ENCODE results near the gene WDR38. TPM values are rescaled to one million over a fixed set of nuclear protein-coding genes. Genes with fewer than 3 reads are reported as not detected.

Gene WDR38
- total and polyA plus RNA-seq, 2 of the 13 experiments (the other 11 are each of a cell fraction or from before 2014, with no cell fraction given): not detected

GRCh38 chr9:124834591-124834990 is 18.7 kb upstream of the WDR38 start (continued):
- no peak for TF ChIP-seq THAP11 (CRISPR knock-in tag; IDR thresholded peaks at IDR 0.05)
- no peak for TF ChIP-seq ZNF589 (CRISPR knock-in tag; conservative IDR thresholded peaks at IDR 0.05)
- TF ChIP-seq ZNF205 (CRISPR knock-in tag; IDR thresholded peaks at IDR 0.05): no peak
- TF ChIP-seq NR0B2 (CRISPR knock-in tag; IDR thresholded peaks at IDR 0.05): no peak
- TF ChIP-seq SAP130 (CRISPR knock-in tag; IDR thresholded peaks at IDR 0.05; ENCODE audit: low read depth): 0 out of 2 replicates have a peak, but pooled peaks have one; percentile 9
- TF ChIP-seq NFE2L1 (CRISPR knock-in tag; IDR thresholded peaks at IDR 0.05; ENCODE audit: borderline replicate concordance): no peak
- TF ChIP-seq, protein P1, sequence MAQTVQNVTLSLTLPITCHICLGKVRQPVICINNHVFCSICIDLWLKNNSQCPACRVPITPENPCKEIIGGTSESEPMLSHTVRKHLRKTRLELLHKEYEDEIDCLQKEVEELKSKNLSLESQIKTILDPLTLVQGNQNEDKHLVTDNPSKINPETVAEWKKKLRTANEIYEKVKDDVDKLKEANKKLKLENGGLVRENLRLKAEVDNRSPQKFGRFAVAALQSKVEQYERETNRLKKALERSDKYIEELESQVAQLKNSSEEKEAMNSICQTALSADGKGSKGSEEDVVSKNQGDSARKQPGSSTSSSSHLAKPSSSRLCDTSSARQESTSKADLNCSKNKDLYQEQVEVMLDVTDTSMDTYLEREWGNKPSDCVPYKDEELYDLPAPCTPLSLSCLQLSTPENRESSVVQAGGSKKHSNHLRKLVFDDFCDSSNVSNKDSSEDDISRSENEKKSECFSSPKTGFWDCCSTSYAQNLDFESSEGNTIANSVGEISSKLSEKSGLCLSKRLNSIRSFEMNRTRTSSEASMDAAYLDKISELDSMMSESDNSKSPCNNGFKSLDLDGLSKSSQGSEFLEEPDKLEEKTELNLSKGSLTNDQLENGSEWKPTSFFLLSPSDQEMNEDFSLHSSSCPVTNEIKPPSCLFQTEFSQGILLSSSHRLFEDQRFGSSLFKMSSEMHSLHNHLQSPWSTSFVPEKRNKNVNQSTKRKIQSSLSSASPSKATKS (CRISPR knock-in tag; IDR thresholded peaks at IDR 0.05): no peak
- TF ChIP-seq SOX5 (CRISPR knock-in tag; IDR thresholded peaks at IDR 0.05; ENCODE audit: borderline replicate concordance): no peak
- no peak for TF ChIP-seq REXO4 (CRISPR knock-in tag; IDR thresholded peaks at IDR 0.05; ENCODE audit: borderline replicate concordance)
- TF ChIP-seq, protein P2, sequence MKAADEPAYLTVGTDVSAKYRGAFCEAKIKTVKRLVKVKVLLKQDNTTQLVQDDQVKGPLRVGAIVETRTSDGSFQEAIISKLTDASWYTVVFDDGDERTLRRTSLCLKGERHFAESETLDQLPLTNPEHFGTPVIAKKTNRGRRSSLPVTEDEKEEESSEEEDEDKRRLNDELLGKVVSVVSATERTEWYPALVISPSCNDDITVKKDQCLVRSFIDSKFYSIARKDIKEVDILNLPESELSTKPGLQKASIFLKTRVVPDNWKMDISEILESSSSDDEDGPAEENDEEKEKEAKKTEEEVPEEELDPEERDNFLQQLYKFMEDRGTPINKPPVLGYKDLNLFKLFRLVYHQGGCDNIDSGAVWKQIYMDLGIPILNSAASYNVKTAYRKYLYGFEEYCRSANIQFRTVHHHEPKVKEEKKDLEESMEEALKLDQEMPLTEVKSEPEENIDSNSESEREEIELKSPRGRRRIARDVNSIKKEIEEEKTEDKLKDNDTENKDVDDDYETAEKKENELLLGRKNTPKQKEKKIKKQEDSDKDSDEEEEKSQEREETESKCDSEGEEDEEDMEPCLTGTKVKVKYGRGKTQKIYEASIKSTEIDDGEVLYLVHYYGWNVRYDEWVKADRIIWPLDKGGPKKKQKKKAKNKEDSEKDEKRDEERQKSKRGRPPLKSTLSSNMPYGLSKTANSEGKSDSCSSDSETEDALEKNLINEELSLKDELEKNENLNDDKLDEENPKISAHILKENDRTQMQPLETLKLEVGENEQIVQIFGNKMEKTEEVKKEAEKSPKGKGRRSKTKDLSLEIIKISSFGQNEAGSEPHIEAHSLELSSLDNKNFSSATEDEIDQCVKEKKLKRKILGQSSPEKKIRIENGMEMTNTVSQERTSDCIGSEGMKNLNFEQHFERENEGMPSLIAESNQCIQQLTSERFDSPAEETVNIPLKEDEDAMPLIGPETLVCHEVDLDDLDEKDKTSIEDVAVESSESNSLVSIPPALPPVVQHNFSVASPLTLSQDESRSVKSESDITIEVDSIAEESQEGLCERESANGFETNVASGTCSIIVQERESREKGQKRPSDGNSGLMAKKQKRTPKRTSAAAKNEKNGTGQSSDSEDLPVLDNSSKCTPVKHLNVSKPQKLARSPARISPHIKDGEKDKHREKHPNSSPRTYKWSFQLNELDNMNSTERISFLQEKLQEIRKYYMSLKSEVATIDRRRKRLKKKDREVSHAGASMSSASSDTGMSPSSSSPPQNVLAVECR (CRISPR knock-in tag; IDR thresholded peaks at IDR 0.05; ENCODE audit: borderline replicate concordance): peak; percentile 19; the same call in 1 of the 2 replicates
- TF ChIP-seq KLF12 (CRISPR knock-in tag; IDR thresholded peaks at IDR 0.05; ENCODE audit: borderline replicate concordance): no peak
- TF ChIP-seq ZMYM3 (CRISPR knock-in tag; IDR thresholded peaks at IDR 0.05): no peak
- 0 out of 2 replicates have a peak, but pooled peaks have one; percentile 31 for TF ChIP-seq ZNF501 (CRISPR knock-in tag; IDR thresholded peaks at IDR 0.05)
- TF ChIP-seq MTF1 (CRISPR knock-in tag; IDR thresholded peaks at IDR 0.05): no peak
- TF ChIP-seq RFX1 (IDR thresholded peaks at IDR 0.05): no peak
- TF ChIP-seq KDM5B (CRISPR knock-in tag; IDR thresholded peaks at IDR 0.05; ENCODE audit: borderline replicate concordance): 0 out of 2 replicates have a peak, but pooled peaks have one; percentile 42
